NCI-H345 (cell line): Measurements from ENCODE around the gene JADE2.

ENCODE experiments used
- DNase-seq: peaks from one replicate; lab custom pipeline; 2025; lab: John Stamatoyannopoulos, UW

The JADE2 gene

DNA sequence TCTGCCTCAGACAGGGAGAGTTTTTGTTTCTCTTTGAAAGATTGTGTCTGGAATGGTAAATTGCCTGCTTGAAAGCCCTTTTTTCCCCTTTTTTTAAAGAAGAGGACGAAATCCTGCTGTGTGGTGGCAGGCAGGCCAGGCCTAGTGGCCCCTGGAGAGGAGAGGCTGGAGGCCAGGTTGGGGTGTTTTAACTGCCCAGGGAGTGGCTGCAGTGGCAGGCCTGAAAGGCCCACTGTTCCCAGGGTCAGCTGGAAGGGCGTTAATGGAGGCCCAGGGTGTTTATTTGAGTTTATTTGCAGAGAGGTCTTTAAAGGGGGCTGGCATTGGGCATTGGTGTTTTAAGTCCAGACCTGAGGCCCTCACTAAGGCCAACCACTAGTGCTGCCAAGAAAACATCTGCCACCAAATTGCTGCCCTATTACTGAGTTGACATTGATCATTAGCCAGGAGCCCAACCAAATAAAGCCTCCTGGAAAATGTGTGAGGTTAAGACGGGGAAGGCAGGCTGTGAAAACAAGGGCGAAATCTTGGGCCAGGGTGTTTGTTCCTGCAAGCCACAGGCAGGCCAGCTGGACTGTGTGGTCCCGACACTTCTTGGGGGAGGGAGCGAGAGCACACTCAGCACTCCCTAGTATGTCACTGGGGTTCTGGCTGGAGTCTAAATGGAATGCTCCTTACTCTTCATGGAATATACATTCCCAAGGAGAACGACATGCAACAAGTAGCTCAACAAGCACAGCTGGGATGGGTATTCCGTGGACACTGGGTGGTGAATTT lies 5.0 kb downstream of the JADE2 start:
- DNase-seq = no peak

DNA sequence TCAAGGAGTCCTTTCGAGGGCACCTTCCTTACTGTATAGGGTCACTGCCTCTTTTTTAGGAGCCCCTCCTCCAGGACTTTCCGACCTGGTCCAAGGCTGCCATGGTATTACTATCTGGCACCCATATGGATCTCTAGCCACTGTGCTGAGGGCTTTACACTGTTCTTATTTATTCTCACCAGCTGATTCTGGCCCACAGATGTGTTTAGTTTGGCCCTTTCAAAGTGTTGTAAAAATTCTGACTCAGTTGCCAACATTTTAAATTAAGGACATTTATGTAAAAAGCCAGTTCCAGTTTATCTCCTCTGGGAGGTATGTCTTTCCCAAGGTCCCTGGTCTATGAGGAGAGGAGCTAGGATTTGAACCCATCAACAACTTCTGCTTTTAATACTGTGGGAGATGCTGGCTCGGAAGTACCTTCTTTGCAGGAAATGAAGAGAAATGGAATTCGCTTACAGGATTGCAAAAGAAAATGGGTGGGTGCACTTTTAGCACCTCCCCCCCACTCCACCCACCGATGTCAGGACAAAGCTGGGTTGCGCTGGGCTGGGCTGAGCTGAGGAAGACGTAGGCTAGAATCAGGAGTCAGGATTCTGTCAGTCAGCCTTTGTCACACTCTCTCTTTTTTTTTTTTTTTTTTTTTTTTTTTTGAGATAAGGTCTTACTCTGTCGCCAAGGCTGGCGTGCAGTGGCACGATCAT lies 7.8 kb downstream of the JADE2 start:
- no peak for DNase-seq

DNA sequence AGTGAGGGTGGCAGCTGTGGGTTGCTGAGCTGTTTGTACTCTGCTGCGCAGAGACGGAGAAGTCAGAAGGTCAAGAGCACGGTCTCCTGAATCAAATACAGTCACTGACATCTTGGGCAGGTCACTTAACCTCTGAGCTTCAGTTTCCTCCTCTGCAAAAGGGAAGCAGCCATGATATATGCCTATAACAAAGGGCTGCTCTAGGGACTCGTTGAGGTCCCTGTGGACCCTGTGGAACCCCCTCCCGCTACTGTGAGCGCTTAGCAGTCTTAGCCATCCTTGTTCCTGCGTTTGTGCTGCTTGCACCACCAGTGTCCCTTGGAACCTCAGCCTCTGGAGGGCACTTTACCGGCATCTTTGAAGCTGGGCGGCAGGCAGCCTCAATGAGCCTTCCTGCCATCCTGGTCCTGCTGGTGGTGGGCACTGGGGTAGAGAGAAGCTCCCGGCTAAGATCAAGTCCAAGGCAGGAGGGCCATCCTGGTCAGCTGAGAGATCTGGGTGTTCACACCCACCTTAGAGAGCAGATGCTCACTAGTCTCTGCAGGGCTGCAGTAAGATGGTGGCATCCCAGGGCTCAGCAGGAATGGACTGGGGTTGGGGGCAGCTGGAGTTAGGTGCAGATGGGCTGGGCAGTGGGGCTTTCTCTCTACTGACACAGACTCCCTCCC lies 8.7 kb downstream of the JADE2 start:
- DNase-seq = no peak

DNA sequence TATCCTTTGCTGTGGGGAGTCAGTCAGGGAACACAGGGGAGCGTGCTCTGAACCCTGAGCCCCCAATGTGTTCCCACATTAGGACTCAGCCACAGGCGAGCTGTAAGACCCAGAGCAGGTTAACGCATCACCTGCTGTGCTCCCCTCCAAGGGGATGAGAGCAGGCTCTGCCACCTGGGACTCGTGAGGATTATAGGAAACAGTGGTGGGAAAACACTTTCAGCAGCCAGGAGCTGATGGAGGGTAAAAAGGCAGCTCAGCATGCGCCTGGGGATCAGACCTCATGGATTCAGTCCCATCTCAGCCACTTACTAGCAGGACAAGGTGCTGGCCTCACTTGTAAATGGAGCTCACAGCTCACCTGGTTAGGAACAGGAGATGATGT lies 9.2 kb downstream of the JADE2 start:
- peak; percentile 57 for DNase-seq

DNA sequence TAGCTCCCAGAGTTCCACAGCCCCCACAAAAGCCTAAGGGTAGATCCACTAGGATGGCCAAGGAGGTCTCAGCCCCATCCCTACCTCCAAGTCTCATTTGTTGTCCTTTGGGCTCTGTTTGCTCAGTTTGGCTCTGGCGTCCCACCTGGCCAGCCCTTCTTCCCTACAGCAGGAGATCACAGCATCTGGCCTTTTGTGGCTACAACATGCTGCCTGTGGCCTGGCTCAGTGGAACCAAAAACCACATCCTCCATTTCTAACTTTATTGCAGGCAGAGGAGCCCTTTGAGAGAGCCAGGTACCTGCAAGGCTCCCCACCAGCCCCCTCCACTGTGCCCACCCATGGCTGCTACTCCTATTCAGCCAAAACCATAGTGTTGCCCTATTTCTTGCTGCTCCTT lies 11.4 kb downstream of the JADE2 start:
- DNase-seq = no peak

DNA sequence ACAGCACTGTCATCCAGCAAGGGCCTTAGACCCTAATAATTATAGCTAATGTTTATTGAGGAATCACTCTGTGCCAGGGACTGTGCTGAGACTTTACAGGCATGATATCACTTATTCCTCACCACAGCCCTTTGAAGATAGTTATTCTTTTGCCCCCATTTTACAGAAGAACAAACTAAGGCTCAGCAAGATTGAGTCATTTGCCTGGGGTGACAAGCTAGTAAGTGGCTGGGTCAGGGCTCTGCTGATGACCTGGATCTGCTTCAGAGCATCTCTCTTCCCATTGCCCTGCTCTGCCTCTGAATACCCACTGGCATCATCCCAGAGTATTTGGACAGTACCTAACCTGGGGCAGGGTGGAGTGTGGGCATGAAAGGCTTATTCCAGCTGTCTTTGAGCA lies 11.8 kb downstream of the JADE2 start:
- DNase-seq = no peak

DNA sequence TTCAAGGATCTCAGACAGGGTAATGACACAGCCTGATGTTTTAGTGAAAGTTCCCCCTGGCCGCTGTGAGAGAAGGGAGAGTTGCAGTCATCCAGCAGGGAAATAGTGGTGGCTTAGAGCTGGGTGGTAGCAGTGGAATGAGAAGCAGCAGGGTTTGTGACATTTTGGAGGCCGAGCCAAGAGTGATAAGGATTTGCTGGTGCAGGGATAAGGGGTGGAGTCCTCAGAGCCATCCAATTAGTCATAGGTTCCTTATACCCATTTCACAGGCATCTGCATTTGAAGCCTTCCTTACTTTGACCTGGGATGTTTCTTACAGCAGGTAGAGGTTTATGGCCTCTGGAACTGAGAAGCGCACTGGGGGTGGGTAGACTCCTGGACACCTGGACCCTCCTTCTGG lies 12.8 kb downstream of the JADE2 start:
- no peak for DNase-seq

DNA sequence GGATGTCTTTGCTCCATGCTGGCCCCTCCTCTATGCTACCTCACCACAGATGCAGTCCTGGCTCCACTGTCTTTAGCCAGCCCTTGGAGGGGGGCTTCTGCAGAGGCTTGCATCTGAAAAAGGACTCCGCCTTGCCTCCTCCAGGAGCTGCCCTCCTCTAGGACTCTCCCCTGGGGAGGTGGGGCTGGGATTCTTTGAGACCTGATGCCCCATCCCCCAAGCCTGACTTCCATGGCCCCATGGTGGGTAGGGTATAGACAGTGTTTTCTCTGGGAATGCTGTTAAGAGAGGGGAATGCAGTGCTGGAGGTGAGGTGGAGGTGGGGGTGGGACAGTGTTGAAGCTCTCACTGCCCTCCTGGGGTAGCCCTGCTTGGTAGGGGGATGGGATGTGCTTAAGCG lies 14.3 kb downstream of the JADE2 start:
- DNase-seq = no peak

DNA sequence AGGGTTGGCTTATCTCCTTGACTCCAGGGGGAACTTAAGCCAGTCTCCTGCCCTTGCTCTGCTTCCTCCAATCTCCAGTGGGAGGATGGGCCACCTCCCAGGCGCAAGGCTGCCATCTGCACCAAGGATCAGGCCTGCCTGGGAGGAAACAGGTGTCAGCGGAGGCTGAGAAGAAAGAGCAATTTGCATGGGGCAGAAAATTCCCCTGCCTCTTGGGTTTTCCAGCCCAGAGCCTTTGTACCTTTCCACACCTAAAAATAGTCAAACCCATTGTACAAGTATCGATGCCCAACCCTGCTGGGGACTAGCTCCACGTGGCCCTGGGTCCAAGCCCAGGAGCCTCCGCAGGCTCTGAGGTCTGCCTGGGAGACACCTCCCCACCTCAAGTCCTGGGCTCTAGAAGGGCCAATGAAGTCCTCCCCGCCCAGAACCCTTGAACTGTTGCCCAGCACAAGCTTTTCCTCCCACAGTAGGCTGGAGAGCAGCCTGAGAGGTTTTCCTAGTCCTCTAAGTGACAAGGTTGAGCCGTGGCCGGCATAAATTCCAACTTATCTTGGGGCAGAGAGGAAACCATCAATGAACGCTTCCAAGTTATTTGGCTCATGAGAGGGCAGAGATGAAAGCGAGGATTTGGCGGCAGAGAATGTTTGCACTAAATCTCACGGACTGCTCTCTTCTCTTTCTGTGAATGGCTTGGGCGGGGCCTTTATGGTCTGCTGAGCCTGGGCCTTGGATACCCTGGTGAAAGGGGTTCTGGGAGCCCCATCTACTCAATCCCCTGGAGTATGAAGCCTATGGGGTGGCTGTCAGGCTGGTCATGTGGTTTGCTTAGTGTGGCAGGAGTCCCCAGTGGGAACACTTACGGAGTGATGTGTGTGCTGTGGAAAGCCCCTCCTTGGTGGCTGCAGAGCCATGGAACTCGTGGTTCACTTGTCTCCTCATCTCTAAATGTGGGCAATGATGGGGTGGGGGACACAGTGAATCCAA lies 15.6 kb downstream of the JADE2 start:
- DNase-seq = peak; percentile 70

DNA sequence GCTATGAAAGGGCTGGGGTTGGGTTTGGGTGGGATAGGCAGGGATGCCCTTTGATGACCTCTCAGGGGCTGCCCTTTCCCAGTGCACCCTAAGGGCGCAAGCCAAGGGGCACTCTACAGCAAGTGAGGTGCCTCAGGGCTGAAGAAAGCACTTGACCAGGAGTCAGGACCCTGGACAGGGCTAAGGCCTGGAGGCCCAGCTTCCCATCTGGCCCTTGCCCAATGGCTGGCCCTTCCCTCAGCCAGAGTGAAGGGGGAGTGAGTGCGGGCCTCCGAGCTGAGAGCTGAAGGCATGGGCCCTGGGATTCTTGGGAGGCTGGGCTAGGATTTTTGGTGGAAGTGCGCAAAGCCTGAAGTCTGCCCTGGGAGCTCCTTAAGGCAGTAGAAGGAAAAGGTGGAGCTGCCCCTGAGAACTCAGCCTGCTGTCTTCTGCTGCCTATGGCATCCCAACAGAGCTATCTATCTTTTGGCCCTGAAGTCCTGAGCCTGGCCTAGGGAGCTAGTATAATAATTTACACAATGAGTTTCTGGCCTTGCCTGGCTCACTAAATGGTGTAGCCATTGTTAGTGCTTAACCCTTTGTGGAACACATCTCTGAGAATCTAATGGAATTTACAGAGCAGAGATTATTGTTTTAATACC lies 16.4 kb downstream of the JADE2 start:
- DNase-seq = no peak

DNA sequence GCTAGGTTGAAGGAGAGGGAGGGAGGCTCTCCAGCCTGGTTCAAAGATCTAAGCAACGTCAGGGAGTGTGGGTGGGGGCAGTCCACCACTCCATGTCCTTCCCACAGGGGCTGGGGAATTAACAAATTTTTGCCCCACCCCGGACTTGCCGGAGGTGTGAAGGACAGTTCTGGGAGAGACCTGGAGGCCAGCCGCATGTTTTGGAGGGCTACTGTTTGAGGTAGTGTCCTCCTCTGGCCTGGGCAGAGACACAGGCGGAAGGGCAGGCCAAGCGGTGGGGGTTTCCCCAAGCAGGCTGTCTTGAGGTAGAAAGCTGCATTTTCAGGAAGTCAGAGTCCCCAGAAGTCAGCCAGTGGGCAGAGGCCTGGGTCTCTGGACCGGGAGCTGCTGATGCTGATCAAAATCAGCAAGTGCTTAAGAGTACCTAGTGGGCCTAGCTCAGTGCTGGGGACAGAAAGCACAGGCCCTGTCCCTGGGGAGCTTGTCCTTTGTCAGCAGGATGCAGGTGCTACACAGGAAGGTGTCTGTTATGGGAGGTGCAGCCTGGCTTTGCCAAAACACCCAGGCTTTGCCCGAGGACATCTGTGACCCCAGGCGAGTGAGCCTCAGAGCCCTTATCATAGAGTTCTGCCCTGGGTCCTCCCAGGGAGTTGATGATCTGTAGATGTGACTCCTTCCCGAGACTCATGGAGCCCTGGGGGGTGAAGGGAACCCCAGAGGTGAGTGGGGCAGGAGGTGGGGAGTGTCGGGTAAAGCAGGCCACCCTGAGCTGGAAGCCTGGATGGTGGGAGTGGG lies 18.5 kb downstream of the JADE2 start:
- DNase-seq = no peak

DNA sequence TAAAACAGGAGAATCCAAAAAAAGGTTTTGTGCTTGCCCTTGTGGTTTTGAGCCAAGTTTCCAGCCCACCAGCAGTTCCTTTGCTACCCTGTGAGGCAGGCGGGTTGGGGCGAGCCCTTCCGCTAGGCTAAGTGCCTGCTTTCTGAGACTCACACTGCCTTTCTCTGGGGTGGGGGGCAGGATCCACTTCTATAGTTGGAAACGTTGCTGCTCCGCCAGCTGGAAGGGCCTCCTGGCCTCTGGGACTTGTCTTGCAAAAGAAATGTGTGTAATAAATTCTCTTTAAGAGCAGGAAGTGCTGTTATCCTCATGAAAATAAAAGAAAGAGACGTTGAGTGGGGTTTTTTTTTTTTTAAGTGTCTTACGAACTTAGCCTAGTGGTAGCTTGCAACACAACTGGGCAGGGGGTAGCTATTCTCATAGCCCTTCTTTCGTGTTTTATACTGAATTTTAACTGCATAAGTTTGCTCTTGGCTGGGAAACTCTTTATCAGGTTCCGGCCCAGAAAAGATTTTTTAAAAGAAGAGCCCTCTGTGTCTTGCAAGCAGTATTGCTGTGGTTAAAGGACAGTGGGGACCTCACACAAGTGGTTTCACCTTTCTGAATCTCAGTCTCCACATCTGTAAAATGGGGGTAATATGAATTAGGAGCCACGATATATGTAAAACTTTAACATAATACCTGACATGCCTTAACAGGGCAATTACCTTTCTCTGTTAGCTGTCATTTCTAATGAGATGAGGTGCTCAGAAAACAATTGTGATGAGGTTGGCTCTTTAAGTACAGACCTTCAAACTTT lies 19.8 kb downstream of the JADE2 start:
- DNase-seq = no peak

DNA sequence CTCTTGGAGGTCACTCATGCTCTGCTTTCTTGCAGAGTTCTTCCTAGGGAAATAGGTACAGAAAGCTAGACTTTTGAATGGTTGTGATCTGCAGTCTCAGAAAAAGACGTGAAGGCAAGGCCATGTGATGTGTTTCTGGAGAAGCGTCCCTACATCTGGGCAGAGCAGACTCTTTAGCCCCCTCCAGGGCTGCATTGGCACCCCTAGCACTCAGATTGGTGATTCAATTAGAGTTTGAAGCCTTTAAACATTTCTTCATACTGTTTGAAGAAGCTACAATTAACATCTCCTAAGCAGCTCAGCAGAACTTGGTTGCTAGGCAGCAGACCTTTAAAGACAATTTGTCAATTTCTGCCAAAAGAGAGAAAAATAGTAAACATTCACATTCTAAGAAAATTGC lies 21.6 kb downstream of the JADE2 start:
- DNase-seq = no peak

DNA sequence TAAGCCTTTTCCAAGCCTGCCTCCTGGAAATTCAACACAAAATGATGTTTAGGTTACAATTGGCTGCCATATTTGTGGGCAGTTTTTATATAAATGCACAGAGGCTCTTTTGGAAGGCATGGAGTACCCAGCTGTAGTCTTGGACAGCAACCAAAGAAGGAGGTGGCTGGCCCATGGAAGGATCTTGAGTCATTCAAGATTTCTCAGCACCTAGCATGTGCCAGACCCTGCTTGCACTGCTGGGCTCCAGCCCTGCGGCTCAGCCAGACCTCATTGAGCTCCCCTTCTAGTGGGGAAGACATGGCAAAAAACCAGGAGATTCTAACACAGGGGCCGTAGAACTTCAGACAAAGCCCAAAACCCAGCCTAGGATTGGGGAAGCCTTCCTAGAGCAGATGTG lies 22.1 kb downstream of the JADE2 start:
- DNase-seq = no peak

DNA sequence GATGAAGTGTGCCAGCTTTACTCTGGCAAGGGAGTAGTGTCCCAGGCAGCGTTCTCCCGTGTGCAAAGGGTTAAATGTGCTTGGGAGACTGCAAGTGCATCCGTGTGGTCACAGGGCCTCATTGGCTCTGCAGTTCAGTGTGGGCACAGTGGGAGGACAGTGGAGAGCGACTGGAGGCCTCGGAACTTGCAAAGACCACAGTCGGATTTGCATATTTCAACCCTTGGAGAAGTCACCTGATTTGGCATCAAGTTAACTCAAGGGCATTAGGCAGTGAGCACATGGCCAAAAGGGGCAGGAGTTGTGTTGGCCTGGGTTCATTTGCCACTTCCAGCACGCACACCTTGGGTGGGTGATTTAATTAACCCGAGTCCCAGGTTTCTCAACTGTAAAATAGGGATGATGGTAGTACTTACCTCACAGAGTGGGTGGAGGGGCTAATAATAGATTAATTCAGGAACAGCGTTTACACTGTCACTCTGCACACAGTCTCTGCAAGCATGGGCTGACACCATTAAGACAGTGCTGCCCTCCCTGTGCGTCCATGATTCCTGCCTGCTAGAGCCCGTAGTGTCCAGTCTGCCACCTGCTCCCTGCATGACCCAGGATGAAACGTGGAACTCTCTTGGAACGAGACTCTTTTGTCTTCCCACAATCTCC lies 22.7 kb downstream of the JADE2 start:
- no peak for DNase-seq

DNA sequence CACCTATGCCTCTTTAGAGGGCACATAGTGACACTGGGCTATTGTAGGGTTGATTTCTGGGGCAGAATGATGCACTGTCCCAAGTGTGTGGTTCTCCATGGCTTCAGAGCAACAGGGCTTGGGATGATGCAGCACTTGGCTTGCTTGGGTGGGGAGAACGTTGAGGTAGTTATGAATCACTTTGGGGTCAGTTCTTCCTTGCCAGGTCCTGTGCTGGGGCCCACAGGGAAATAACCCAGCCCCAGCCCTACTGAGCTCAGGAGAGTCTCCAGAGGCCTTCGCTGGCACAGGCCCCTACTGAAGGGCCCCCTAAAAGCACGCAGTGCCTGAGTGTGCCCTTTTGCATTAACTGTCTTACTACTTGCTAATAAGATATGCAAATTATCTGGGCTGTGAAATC lies 24.2 kb downstream of the JADE2 start:
- no peak for DNase-seq

DNA sequence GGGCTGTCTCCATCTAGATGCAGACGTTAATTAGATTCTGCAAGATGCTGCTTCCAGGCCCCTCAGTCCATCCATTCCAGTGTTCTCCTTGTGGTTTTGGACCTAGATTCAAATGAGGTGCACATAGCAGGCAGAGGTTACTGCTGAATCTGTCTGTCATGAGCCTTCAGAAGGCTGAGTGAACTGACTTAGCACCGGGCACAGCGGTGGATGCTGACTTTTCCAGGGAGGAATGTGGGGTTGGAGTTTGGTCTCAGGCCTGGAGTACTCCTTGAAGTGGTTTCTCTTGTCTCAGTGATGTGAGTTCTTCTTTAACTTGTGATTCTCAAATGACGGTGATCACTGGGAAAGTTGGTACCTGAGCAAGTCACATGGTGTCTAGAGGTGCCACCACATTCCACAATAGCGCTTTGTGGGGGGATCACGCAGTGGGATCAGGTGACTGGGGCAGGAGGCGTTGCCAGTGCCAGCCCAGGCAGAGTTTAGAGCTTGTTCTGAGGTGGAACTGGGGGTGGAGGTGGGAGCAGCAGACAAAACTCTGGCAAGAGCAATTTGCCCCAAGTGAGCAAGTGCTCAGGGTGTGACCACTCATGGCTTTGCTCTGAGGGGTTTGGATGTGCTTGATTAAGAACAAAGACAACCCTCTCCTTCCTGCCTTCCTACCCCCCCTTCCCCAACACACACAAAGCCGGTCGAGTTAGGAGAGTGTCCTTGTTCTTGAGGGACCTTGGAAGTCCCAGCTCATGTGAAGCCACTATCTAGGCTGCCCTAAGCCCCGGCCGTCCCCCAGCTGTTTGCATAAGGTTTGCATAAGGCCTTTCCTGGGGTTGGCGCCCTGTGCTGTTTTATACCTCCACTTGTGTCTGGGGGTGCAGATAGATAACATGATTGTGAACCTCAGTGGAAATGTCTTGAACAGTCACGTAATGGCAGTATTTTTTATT lies 25.1 kb downstream of the JADE2 start:
- DNase-seq = no peak

DNA sequence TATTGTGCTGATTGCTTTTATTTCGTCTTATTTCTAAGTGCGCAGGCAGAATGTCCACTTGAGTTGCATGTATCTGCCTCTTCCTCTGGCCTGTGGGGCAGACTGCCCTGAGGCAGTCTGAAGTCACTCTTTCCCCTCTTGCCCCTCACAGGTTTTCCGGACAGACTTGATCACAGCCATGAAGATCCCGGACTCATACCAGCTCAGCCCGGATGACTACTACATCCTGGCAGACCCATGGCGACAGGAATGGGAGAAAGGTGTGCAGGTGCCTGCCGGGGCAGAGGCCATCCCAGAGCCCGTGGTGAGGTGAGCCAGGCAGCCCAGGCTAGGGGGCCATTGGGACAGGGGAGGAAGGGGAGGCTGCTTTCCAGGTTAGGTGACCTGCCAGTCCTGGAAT lies 26.4 kb downstream of the JADE2 start:
- DNase-seq = no peak
